ENCODE results near the gene ADAMTSL4. TPM values are rescaled to one million over a fixed set of nuclear protein-coding genes. Genes with fewer than 3 reads are reported as not detected.

Gene ADAMTSL4
- total and polyA plus RNA-seq, 5 donors, result 22.6 to 57.0 (median 34.9) TPM

DNA sequence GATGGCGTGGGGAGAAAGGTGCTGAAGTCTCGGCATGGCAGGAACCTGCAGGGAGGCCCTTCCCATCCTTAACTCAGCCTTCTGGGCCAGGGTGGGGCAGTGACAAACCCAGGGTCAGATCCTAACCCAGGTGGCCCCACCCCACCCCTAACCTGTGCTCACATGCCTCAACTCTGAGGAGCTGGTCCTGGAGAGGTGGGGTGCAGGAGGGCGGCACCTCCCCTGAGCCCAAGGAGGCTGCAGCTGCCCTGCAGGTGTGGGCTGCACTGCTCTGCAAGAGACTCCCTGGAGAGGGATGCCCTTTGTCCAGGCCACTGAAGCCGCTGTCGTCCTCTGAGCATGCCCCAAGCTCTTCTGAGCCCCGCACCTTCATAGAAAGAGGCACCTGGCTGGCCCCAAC lies 15.2 kb upstream of the ADAMTSL4 start:
- Histone ChIP-seq H3K9me3 (ENCODE audit: control insufficient read depth, low read length) (no peaks in the 10 kb centered on the region), H3K4me1 (ENCODE audit: control insufficient read depth, insufficient read depth, low read length) (peaks cover 3% of the 10 kb centered on the region), H3K27ac (ENCODE audit: low read length) (peak overlapping the region; percentile 74), H3K4me3 (ENCODE audit: low read length) (no peak overlapping the region), H3K27me3 (ENCODE audit: control insufficient read depth, insufficient read depth) (no peaks in the 10 kb centered on the region)
- intact Hi-C loops (cut with DNase I), result loop anchor here (5.0 to 10.0 kb wide), 4 partner anchors 59 to 72 kb away; no protein-coding TSS in a partner anchor
- ATAC-seq (no peak), DNase-seq (peak in 2 of 3 donors; percentile 56 to 58)
- WGBS, result 89% methylated on average over 6 of the region's 6 CpGs

DNA sequence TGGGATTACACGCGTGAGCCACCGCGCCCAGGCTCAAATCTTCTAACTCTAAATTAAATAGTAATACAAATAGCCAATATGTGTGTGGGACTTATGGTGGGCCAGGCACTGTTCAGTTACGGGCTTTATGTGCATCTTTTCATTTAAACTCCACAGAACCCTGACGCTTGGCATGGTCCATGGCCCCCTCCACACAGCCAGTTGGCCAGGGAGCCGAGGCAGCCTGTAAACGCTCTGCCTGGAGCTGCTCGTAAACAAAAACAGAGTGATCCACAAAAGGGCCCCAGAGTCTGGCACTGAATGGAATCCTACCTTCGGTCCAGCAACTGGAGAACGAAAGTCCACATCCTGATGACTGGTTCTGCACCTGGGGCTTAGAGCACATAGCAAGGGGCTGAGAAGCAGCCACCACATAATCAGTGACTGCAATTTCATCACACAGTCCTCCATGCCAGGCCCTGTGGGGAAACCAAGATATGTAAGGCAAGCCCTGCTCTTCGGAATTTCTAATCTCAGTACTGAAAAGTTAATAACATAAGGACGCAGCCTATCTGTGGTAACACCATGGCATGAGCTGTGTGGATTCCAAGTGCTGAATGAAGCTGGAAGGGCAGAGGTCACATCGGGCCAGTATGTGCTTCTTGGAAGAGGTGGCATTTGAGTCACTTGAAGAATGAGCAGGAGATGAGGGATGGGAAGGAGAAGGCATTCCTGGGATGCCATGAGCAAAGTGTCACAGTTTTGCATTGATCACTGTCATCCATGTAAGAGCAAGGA lies 13.5 kb upstream of the ADAMTSL4 start:
- intact Hi-C loops (cut with DNase I), result loop anchor here in 1 of 4 donors (10.0 kb wide), 1 partner anchor 61 kb away; no protein-coding TSS in a partner anchor
- Histone ChIP-seq H3K27me3 (ENCODE audit: control insufficient read depth, insufficient read depth) (no peaks in the 10 kb centered on the region), H3K4me1 (ENCODE audit: control insufficient read depth, insufficient read depth, low read length) (no peaks in the 10 kb centered on the region), H3K9me3 (ENCODE audit: control insufficient read depth, low read length) (no peaks in the 10 kb centered on the region), H3K4me3 (ENCODE audit: low read length) (no peak overlapping the region), H3K27ac (ENCODE audit: low read length) (peak overlapping the region; percentile 84)
- DNase-seq, result peak in 1 of 3 donors; percentile 47
- no peak for ATAC-seq
- 75% methylated on average over 14 of the region's 14 CpGs for WGBS

DNA sequence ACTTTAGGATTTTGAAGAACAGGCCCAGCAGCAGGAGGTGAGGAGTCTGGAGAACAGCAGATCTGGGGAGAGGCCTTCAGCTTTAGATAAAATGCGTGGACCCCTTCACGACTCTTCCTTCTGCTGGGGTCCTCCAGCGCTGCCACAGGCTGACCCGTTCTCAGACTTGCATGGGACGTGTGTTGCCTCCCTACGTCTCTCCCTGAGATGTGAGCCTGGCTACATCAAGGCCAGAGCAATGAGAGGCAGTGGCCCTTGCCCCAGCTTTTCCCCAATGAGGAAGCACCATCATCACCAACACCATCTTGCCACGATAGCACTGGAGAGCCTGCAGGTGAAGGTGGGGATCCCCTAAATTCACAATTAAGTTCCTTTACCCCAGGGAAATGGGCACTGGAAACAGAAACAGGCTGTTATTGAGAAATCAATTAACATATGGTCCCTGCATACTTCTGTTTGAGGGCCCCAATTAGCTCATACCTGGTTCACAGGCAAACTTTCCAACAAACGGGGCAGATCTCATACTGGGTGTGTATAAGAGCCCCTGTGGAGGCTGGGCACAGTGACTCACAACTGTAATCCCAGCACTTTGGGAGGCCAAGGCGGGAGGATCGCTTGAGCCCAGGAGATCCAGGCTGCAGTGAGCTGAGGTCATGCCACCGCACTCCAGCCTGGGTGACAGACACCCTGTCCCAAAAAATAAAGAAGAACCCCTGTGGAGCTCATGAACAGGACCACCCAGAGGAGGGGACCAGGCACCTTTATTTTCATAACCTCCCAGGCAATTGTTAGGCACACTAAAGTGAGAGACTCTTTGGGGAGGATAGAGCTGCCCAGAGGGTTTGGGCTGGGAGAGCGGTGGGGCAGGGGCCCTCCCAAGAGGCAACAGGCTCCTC lies 12.1 kb upstream of the ADAMTSL4 start:
- Histone ChIP-seq H3K27ac (ENCODE audit: low read length) (no peak overlapping the region), H3K4me3 (ENCODE audit: low read length) (no peak overlapping the region), H3K27me3 (ENCODE audit: control insufficient read depth, insufficient read depth) (no peaks in the 10 kb centered on the region), H3K4me1 (ENCODE audit: control insufficient read depth, insufficient read depth, low read length) (no peaks in the 10 kb centered on the region), H3K9me3 (ENCODE audit: control insufficient read depth, low read length) (no peaks in the 10 kb centered on the region)
- WGBS, result 93% methylated on average over 12 of the region's 12 CpGs
- ATAC-seq, result no peak
- intact Hi-C loops (cut with DNase I), result loop anchor here in 1 of 4 donors (10.0 kb wide), 1 partner anchor 62 kb away; no protein-coding TSS in a partner anchor
- DNase-seq, result peak in 1 of 3 donors; percentile 20

DNA sequence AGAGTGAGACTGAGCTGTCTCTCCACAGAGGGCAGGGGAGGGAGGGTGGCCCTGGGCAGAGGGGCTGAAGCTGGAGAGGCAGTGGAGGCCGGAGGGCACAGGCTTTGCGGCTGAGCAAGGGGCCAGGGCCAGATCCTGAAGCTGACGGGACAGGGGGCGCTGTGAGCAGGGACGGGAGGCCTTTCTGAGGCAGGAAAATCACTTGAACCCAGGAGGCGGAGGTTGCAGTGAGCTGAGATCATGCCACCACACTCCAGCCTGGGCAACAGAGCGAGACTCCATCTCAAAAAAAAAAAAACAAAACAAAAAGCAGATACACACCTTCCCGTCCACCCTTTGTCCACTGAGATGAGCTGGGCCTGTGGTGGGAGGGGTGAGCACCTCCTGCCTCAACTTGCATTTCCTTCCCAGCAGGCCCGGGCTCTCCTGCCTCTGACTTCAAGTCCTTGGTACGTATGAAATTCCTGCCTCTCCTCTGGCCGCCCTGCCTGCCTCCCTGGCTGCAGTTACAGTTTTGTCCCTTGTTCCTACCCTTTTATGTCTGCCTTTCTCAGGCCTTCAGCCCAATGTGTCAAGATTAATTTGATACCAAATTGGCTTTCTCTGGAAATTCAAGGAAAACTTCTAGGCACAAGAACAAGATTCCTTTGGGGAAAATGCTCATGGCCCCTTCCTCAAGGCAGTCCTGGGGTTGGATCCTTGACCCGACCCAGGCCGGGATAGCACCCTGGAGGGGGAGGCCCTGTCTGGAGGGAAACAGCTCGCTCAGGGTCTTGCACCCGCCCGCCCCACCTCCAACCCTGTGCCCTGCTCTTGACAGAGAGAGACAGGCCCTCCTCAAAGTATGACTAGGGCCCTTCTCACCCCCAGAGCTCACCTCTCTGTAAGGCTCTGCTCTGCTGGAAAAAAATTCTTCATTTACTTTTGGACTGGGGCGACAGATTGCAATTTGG lies 11.2 kb upstream of the ADAMTSL4 start:
- Histone ChIP-seq H3K27me3 (ENCODE audit: control insufficient read depth, insufficient read depth) (no peaks in the 10 kb centered on the region), H3K9me3 (ENCODE audit: control insufficient read depth, low read length) (no peaks in the 10 kb centered on the region), H3K4me1 (ENCODE audit: control insufficient read depth, insufficient read depth, low read length) (no peaks in the 10 kb centered on the region), H3K27ac (ENCODE audit: low read length) (peak overlapping the region; percentile 48), H3K4me3 (ENCODE audit: low read length) (no peak overlapping the region)
- ATAC-seq (peak; percentile 28 to 44), DNase-seq (peak; percentile 71 to 76 (median 74))
- intact Hi-C loops (cut with DNase I), result loop anchor here in 1 of 4 donors (10.0 kb wide), 1 partner anchor 63 kb away; no protein-coding TSS in a partner anchor
- WGBS, result 62% methylated on average over 17 of the region's 17 CpGs

DNA sequence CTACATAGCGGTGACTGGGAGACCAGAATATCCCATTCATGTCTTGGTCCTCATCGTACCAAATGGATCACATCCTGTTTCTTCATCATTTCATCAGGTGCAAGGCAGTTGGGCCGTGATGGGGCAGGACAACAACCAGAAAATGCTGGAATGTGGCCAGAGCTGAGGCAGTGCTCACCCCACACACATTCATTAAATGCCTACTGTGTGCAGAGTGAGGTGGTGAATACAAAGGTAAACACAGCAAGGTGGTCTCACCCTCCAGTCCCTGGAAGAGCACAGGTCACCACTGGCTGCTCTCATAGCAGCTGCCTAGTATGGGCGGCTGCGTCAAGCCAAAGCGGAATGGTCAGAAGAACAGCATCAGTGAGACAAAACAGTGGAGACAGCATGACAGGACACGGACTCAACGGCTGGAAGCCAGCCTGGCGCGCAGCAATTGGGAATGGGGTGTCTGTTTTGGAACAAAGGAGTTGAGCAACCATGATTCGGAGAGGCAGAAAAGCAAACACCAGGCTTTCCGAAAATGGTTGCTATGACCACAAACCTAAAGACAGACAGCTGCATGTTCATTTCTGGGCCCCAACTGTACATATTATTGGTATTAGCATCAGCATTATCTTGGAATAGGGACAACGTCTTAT lies 5.6 kb upstream of the ADAMTSL4 start:
- DNase-seq (peak; percentile 84 to 92 (median 88)), ATAC-seq (peak; percentile 69 to 83)
- Histone ChIP-seq H3K4me1 (ENCODE audit: control insufficient read depth, insufficient read depth, low read length) (peaks cover 3% of the 10 kb centered on the region), H3K27ac (ENCODE audit: low read length) (peak overlapping the region; percentile 5), H3K4me3 (ENCODE audit: low read length) (no peak overlapping the region), H3K27me3 (ENCODE audit: control insufficient read depth, insufficient read depth) (no peaks in the 10 kb centered on the region), H3K9me3 (ENCODE audit: control insufficient read depth, low read length) (no peaks in the 10 kb centered on the region)
- WGBS, result 59% methylated on average over 13 of the region's 13 CpGs
- intact Hi-C loops (cut with DNase I), result no loop called here

DNA sequence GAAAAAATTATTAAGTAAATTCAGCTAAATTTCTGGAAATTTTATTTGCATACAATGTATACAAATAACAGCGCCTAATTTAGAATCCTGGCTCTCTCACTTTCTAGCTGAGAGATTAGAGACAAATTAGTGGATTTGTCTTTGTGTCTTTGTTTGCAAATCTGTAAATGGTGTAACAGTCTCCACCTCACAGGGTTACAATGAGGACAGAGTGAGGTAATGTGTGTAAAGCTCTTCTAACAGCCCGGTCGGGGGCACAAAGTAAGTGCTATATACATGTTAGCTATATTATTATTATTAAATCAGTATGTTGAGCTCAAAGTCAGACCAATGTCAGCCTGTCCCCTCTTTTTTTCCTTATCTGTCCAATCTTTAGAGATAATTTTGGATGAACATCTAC lies 5.0 kb upstream of the ADAMTSL4 start:
- 64% methylated on average over 3 of the region's 3 CpGs for WGBS
- Histone ChIP-seq H3K27ac (ENCODE audit: low read length) (no peak overlapping the region), H3K27me3 (ENCODE audit: control insufficient read depth, insufficient read depth) (no peaks in the 10 kb centered on the region), H3K4me1 (ENCODE audit: control insufficient read depth, insufficient read depth, low read length) (peaks cover 3% of the 10 kb centered on the region), H3K4me3 (ENCODE audit: low read length) (no peak overlapping the region), H3K9me3 (ENCODE audit: control insufficient read depth, low read length) (no peaks in the 10 kb centered on the region)
- ATAC-seq (no peak), DNase-seq (no peak)
- intact Hi-C loops (cut with DNase I), result no loop called here

DNA sequence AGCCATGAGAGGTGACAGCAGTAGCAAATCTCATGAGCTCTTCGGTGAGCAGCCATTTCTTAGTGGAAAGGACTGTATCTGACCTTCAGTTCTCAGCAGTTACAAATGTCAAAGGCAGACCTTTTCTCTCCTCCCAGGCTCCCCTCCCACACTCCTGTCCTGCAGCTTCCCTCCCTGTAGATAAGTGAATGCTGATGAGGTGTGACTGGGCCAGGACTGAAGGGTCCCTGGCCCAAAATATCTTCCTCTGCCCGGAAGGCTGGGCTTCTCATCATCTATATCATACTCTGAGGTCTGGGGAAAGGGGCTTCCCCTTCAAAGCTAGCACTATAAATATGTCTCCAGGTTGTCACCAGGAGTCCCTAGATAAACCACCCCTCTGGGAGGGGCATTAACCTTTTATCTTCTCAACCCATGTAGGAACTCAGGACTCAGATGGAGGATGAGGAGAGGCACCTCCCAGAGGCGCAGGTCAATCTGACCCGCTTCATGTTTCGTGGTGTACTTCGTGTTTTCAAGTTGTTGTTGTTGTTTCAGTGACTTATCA lies 3.6 kb upstream of the ADAMTSL4 start:
- peaks cover 3% of the 10 kb centered on the region for H3K4me1 ChIP-seq (ENCODE audit: control insufficient read depth, insufficient read depth, low read length)
- H3K27me3 ChIP-seq (ENCODE audit: control insufficient read depth, insufficient read depth), result no peaks in the 10 kb centered on the region
- 74% methylated on average over 6 of the region's 6 CpGs for WGBS
- H3K9me3 ChIP-seq (ENCODE audit: control insufficient read depth, low read length), result no peaks in the 10 kb centered on the region
- no peak overlapping the region for H3K27ac ChIP-seq (ENCODE audit: low read length)
- ATAC-seq (no peak), DNase-seq (no peak)
- intact Hi-C loops (cut with DNase I), result no loop called here
- H3K4me3 ChIP-seq (ENCODE audit: low read length), result no peak overlapping the region

DNA sequence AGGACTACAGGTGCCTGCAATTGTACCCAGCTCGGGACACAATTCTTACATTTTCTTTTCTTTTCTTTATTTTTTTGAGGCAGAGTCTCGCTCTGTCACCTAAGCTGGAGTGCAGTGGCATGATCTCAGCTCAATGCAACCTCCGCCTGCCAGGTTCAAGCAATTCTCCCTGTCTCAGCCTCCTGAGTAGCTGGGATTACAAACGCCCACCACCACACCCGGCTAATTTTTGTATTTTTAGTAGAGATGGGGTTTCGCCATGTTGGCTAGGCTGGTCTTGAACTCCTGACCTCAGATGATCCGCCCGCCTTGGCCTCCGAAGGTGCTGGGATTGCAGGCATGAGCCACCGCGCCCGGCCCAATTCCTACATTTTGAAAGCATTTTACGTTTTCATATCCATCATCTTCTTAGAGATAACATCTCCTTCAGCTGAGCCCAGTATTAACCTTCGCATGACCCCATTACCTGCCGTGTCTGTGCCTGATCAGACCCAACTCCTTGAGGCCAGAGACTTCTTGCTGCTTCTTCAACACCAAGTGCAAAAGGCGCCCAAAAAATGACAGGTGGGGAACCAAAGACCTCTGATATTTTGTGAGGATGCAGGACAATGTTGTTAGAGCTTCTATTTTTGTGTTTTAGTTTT lies 2.8 kb upstream of the ADAMTSL4 start:
- no peak overlapping the region for H3K4me3 ChIP-seq (ENCODE audit: low read length)
- 89% methylated on average over 16 of the region's 16 CpGs for WGBS
- no peak for ATAC-seq
- H3K9me3 ChIP-seq (ENCODE audit: control insufficient read depth, low read length), result no peaks in the 10 kb centered on the region
- no peak overlapping the region for H3K27ac ChIP-seq (ENCODE audit: low read length)
- peak in 1 of 3 donors; percentile 53 for DNase-seq
- intact Hi-C loops (cut with DNase I), result no loop called here
- H3K27me3 ChIP-seq (ENCODE audit: control insufficient read depth, insufficient read depth), result no peaks in the 10 kb centered on the region
- peaks cover 3% of the 10 kb centered on the region for H3K4me1 ChIP-seq (ENCODE audit: control insufficient read depth, insufficient read depth, low read length)

DNA sequence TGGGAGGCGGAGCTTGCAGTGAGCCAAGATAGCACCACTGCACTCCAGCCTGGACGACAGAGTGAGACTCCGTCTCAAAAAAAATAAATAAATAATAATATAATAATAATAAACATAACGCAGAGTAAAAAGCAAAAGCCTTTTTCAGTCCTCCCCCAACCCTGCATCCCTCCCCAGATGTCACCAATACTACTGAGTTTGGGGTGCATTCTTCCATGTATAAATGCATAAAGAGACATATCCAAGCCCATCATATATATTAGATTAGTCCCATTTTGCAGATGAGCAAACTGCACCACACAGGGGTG lies 930 bp upstream of the ADAMTSL4 start:
- DNase-seq (no peak), ATAC-seq (no peak)
- Histone ChIP-seq H3K4me1 (ENCODE audit: control insufficient read depth, insufficient read depth, low read length) (peaks cover 10% of the 10 kb centered on the region), H3K27ac (ENCODE audit: low read length) (peak overlapping the region; percentile 83), H3K4me3 (ENCODE audit: low read length) (peak overlapping the region; percentile 55), H3K9me3 (ENCODE audit: control insufficient read depth, low read length) (no peaks in the 10 kb centered on the region), H3K27me3 (ENCODE audit: control insufficient read depth, insufficient read depth) (no peaks in the 10 kb centered on the region)
- intact Hi-C loops (cut with DNase I), result no loop called here
- WGBS, result 51% methylated on average over 4 of the region's 4 CpGs
